Fibroblast of villous mesenchyme (primary cell): ENCODE measurements around the gene PLCG1. TPM values are rescaled to one million over a fixed set of nuclear protein-coding genes. Genes with fewer than 3 reads are reported as not detected.

Experiments used
- DNase-seq: peaks from one replicate; pipeline ENCODE4 v3.0.0-alpha.2; 2010; ENCODE audit warnings: low read depth
- H3K4me3 ChIP-seq: 2 replicates; pipeline ENCODE4 v1.5.1; 2011; ENCODE audit warnings: low read depth, mild to moderate bottlenecking, low read length
- CTCF ChIP-seq: IDR thresholded peaks from 2 replicates; pipeline ENCODE4 v1.5.1; 2012; ENCODE audit warnings: low read depth, mild to moderate bottlenecking, low read length; ENCODE audit not compliant: insufficient read depth
- total RNA-seq: library from RNA; depleted of rRNA; stranded (reverse); fragments of >200 nt; gene quantifications from 2 replicates; pipeline ENCODE4 v1.2.3, GENCODE V29; 2012

PLCG1 gene
- total RNA-seq, 1 donor, result 60.9 TPM

GRCh38 chr20:41187668-41188067 lies 50.3 kb downstream of the PLCG1 start:
- H3K4me3 ChIP-seq, result no peak overlapping the region
- no peak for TF ChIP-seq CTCF
- no peak for DNase-seq

- TF ChIP-seq CTCF, result no peak
- no peak overlapping the region for H3K4me3 ChIP-seq
- no peak for DNase-seq
These were observed 54.5 kb downstream of the PLCG1 start for GRCh38 chr20:41191562-41192500.

GRCh38 chr20:41192575-41192974 lies 55.2 kb downstream of the PLCG1 start:
- no peak for TF ChIP-seq CTCF
- no peak overlapping the region for H3K4me3 ChIP-seq
- no peak for DNase-seq

DNA sequence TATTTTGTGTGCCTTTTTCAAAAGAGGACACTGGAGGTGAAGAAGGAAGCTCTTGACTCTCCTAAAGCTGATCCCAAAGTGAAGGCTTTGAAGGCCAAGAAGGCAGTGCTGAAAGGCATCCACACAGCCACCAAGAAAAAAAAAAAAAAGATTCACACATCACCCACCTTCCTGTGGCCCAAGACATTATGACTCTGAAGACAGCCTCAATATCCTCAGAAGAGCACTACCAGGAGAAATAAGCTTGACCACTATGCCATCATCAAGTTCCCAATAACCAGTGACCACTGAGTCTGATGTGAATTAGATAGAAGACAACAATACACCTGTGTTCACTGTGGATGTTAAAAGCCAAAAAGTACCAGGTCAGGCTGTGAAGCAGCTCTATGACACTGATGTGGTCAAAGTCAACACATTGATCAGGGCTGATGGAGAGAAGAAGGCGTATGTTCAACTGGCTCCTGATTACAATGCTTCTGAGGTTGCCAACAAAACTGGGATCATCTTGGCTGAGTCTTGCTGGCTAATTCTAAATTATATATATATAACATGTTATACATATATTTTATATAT lies 59.4 kb downstream of the PLCG1 start:
- DNase-seq, result no peak
- no peak for TF ChIP-seq CTCF
- H3K4me3 ChIP-seq, result no peak overlapping the region

- no peak overlapping the region for H3K4me3 ChIP-seq
- no peak for DNase-seq
- TF ChIP-seq CTCF, result no peak
These were observed 61.1 kb downstream of the PLCG1 start for GRCh38 chr20:41198443-41198842.

DNA sequence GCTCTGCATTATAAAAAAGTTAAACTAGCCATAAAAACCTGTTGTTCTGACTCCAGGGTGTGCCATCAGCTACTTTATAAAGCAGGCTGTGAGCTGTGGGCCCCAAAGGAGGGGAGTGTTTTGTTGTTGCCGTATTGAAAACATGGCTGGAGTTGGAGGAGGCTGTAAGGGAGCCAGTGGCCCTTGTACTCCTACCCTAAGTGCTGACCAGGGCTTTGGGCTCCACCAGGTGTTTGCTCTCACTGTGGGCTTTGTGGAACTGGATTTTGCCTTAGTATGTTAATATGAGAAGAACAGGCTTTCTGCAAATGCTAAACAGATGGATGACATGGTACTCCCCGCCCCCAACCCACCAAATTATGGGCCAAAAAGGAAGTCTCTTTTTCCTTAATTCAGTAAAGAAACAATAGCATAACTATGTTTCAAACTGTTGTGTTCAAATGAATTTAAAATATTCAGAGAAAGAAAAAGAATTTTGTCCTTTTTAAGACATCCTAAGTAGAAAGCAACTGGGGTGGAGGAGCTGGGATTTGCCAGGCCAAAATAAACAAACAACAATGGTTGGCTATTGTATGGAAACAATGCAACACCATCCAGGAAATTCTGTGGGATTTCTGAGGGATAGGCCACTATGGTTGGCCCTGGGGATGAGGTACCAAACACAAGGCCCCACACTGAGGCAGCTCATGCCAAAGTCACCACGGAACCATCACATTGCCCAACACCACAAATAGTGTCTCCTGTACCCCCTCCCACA lies 63.3 kb downstream of the PLCG1 start:
- H3K4me3 ChIP-seq, result no peak overlapping the region
- no peak for TF ChIP-seq CTCF
- no peak for DNase-seq
